Measurements from ENCODE around the gene ARID5B.

- TF ChIP-seq CTCF (conservative IDR thresholded peaks at IDR 0.05 in 1 of 2, IDR thresholded peaks at IDR 0.05 in 1 of 2; ENCODE audit: low read depth in 1 of 2, low read length in 2 of 2) (no peak), EZH2 (IDR thresholded peaks at IDR 0.05; ENCODE audit: low read length, missing control alignments) (no peak)
These were observed 5.5 kb downstream of the ARID5B start for GRCh38 chr10:61907011-61907410.

Data from fibroblast of lung (primary cell).